ENCODE data around the gene RNF144A.

Gene RNF144A

DNA sequence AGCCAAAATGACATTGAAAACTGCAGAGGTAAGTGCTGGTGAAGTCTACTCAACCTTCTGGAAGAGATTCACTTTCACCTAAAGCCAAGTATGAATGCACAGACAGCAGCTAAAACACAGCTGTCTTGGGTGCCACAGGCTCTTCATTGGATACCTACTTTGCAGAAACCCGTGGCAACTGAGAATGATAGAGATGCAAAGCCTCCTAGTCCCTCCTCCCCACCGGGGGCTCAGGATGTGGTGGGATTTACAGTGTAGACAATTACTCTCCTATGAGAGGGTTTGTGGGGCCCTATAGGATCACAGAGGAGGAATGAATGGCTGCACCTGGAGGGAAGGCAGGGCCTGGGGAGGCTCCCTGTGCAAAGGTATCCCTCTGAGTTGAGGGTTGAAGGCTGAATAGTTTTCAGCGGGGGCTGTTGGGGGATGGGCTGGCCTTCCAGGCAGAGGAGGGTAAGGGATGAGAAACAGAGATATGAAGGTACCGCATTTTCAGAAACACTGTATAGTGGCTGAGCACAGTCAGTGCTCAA, 131.6 kb downstream of the RNF144A start:
- DNase-seq, result no peak

DNA sequence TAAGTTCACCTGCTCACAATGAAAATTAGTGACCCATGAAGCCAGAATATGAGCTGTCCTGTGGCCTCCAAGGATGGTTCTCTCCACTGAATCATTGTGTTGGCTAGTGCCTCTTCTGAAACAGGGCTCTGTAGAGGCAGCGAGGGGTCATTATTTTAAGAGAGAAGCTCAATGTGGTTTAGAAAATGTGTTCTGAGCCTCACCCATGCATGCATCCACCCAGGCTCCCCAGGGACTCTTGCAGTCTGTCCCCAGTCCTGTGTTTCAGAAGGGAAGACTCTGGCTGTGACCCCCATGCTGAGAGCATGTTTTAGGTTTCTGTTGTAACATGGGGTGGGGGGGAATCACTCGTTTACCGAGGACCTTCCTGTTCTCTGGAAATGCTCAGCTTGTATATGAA, 135.2 kb downstream of the RNF144A start:
- no peak for DNase-seq

DNA sequence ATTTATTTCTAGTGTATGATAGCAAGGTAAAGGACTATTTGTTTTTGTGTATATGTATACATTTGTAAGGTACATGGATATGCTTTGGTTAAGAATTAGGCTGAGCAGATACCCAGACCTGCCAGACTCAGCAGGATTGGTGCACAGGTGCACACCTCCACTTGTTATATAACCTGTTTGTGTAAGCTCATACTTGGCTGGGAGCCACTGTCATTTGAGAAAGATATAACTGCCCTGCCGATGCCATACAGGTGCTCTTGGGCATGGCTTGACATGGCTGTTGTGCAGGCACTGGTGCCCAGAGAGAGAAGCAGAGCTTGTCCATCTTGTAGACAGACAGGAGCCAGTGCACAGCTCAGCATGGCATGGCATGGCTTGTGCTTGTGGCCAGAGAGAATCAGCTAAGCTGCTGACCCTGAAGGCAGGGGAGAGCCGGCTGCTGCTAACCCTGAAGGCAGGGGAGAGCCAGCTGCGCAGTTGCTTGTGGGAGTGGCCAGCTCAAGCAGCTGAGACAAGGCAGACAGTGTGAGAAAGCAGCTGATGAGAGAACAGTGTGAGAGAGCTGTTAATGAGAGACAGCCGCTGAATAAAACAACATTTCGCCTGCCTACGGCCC, 136.5 kb downstream of the RNF144A start:
- DNase-seq, result no peak

DNA sequence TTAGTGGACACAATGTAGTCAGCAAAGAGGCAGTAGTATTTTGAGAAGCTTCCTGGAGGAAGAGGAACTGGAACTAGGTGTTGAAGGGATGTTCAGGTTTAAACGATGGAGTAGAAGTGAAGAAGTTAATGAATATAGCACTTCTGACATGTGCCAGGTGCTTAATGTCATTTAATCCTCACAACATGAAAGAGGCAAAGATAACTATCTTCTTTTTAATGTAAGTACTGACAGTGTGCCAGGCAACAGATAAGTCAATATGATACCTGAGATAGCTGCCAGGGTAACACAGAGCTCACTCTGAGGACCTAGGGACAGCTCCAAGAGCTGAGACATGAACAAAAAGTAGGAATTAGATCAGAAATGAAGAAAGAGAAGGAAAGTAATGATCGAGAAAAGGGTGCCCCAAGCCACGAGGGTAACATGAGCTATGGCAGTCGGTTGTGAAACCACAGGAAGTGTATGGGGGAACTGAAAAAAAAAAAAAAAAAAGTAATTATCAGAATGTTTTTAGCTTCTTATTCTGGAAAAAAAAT, 140.7 kb downstream of the RNF144A start:
- DNase-seq, result peak; percentile 13

DNA sequence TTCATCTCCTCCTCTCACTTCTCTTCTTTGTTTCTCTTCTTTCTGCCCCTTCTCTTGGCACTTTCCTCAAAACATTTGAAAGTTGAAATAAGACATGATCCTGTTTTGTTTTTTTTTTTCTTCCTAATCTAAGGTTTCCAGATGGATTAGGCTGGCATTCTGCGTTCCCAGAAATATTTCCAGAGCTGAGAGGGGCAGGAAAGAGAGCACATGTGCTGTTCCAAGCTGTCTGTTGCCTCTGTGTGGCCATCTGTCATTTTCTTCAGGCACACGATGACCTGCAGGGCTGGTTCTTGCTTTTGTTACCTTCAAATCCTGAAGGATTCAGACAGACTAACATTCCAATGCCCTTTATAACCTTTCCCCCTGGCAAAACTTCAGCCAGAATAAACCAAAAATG, 142.9 kb downstream of the RNF144A start:
- DNase-seq, result no peak

DNA sequence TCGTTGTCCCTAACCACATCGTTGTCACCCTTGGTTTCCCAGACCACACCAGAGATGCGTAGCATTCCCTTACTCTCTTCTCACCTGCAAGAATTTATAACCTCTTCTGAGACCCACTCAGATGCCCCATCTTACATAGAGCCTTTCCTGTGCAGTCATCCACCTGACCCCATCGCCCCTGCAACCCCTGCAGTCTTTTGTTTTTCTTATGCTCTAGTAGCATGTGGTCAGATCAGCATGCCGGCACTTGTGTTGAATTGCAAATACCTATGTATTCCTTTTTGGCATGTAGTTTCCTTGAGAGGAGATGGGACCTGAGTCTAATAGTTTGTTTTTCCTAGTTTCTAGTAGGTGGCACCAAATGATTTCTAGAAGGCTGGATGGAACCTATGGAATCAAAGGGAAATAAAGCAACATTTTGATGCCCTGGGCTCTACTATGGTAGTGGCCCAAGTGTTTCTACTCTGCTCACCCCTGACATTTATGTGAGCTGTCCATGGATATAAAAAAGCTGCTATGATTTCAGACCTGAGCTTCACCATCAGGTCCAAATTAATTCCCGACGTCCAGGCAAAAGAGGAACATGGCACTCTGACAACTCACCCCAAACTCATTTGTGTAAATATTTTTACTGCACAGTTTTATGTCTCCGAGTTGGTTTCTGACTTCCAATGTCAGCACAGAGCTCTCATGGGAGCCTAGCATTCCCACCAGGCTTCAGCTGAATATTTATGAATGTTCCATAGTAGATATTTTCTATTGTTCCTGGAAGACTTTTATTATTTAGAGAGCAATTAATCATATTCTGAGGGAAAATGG, 143.6 kb downstream of the RNF144A start:
- DNase-seq, result no peak

DNA sequence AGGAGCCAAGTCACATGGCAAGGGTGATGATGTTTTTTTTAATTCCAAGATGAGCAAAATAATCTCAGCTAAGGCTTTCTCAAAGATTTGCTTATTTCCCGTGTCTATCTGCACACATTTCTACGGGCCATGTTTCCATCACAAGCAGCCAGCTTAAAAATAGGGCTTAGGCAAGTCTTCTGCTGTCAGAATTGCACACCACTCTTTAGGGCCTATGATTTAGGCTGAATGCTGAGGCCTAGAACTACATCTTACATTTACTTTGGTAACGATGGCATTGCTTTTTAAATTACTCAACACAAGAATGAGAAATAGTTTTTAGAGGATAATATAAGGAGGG, 144.2 kb downstream of the RNF144A start:
- no peak for DNase-seq

DNA sequence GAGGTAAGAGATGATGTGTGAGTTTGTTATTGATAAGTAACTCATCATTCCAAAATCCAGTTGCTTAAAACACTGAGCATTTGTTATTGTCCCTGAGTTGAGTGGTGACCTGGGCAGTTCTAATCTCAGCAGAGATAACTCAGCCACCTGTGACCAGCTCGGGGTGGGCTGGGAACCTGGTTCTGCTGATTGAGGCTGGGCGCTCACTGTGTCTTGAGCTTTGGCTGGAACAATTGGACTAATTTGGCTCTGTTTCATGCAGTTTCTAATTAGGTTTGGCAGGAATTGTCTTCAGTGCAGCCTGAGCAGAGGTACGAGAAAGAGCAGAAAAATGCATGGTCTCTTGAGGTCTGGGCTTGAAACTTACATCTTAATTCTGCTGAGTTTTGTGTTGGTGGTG, 144.7 kb downstream of the RNF144A start:
- DNase-seq, result no peak

DNA sequence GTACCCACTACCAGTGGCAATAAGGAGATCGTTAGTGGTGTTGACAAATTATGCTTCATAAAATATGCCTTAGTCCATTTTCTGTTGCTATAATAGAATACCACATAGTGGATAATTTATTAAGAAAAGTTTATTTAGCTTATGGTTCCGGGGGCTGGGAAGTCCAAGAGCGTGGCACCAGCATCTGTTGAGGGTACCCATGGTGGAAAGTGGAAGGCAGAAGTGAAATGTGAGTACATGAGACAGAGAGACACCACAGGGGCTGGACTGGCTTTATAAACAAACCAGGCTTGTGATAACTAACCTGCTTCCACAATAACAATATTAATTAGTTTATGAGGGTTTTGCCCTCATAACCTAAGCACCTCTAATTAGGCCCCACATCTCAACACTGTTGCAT, 146.6 kb downstream of the RNF144A start:
- no peak for DNase-seq

DNA sequence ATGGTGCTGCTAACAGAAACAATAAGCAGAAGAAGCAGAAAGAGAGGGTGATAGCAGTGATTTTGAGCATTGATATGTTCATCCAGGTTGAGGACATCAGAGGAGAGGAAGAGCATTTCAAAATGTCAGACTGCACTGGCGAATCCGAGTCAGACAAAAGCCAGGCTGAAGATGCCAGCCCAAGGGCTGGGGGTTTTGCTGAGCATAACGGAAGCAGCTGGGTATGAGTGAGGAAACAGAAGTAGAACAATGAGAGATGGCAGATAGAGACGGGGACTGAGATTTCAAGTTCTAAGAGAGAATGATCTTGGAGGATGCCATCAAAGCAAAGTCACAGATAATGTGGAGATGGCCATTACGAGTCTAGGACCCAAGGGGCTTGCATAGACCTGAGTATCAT, 151.2 kb downstream of the RNF144A start:
- no peak for DNase-seq

DNA sequence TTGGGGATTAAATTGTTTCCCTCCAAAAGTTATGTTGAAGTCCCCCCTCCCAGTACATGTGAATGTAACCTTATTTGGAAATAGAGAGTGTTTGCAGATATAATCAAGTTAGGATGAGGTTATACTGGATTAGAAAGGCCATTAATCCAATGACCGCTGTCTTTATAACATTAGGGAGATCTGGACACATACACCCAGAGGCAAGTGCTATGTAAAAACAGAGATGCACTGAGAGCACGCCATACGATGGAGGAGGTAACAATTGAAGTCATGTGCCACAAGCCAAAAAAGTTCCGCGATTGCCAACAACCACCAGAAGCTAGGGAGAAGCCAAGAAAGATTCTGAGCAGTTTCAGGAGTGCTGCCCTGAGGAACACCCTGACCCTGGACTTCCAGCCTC, 153.3 kb downstream of the RNF144A start:
- DNase-seq, result no peak

DNA sequence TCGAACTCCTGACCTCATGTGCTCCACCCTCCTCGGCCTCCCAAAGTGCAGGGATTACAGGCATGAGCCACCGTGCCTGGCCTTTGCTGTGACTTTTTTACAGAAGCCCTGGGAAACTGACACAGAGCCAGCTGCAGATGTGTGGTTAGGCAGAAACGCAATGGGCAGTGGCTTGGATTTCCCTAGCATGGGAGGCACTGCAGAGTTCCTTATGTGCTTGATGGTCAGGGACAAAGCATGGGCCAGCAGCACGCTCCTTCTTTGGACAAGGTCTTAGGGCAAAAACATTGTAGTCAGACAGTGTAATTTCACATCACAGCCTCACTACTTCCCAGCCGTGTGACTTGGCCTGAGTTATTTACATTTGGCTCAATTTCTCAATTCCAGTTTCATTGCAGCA, 153.9 kb downstream of the RNF144A start:
- no peak for DNase-seq

DNA sequence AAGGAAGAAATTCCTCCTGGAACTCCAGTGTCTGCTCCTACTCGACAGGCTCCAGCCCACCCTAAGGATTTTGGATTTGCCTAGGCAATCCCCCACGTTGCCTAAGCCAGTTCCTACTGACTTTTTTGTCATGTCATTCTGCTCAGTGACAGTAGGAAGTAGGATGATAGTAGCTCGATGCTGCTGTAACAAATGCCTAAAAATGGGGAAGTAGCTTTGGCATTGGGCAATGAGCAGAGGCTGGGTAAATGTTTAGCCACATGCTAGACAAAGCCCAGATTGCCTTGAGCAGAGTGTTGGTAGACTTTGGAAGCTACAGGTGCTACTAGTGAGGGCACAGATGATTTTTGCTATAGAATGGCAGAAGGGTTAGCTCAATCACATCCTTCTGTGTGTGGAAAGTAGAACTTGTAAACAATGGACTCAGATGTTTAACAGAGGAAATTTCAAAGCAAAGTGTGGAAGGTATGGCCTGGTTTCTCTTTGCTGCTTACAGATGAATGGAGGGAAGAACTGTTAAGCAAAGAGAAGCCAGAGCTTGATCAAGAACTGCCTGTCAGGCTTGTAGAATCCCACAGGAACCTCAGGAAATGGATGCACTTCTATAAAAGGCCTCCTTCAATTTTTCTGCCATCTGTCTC, 154.8 kb downstream of the RNF144A start:
- DNase-seq, result no peak

DNA sequence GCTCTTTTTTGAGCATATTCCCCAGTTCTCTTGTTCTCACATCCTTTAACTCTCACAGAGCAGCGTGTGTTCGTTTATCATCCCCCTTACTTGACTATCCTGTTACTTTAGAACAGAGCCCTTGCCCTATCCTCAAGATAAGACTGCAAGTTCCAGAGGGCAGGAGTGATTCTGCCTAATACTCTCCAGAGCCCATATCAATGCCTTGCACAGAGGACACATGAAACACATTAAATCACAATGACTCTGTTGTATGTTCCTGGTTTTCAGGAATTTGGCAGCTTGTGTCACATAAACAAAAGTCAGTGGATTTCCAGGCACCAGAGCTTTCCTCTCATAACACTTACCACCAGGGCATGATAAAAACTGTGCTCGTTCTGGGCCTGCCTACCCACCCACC, 156.7 kb downstream of the RNF144A start:
- no peak for DNase-seq

DNA sequence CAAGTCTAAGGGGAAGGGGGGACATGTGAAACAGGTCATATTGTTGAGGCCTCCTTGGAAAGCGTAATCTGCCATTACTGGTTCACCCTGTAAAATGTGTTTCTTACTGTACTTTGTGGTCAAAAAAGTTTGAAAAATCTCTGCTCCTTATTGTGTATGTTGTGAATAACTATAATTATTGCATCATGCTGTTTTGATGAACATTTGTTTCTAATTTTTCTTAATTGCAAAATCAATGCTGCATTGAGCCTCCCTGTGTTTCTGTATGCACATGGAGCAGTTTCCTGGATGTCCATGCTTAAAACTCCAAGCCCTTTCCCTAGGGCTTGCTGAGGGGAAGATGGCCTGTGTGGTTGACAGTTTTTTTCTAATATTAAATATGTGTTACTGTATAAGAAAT, 158.6 kb downstream of the RNF144A start:
- DNase-seq, result no peak

DNA sequence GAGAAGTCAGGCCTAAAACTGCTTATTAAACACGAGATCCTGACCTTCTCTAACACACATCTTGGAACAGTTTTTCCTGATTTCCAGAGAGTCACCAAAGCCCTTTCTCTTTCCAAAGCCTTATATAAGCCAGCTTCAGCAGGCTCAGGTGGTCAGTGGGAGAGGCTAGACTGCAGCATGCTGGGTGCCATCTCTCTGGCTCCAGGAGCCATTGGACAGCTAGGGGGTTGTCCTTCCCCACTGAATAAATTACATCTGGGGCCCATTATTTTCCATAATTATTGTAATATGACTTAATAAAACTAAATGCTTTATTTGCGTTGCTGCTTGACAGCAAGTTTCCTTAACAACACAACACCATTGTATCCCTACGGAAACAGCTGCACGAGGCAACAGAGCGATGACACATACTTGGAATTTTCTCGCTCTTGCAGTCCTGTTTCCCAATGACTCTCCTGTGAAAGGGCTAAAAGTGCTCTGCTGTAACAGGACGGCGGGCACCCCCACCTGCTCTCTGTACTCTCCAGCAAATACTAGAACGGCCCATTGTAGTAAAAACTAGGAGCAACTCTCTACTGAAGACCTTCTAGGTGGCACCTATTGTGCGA, 160.6 kb downstream of the RNF144A start:
- no peak for DNase-seq

DNA sequence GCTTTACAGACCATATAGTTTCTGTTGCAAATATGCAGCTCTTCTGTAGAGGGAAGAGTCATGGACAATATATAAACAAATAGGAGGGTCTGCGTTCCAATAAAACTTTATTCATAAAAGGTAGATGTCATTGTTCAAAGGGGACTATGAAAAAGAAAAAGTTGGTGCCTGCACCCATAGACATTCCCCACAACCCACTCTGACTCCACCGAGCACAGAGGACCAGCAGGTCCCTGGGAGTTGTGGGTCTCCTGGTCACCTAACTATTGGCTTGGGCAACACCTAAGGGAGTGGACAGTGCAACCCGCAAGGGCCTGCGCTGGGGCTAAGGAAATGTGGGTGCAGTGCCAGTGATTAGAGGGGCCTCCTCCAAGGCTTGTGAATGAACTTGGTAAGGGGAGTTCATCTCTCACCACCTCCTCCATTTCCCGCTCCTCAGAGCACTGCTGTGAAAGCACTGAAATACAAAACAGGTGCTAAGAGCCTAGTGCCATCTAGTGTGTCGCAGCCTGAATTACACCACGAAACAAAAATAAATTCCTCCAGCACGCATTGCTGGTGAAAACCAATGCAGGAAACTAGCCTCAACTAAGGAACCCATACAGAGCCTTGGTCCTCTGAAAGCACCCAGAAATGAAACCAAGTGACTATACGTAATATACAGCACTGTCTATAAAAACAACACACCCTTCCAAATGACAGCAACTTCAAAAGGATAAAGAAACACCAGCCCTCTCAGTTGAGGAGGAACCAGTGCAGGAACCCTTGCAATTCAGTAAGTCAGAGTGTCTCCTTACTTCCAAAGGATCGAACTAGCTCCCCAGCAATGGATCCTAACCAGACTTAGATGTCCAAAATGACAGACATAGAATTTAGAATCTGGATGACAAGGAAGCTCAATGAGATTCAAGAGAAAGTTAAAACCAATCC, 166.6 kb downstream of the RNF144A start:
- DNase-seq, result peak; percentile 41

DNA sequence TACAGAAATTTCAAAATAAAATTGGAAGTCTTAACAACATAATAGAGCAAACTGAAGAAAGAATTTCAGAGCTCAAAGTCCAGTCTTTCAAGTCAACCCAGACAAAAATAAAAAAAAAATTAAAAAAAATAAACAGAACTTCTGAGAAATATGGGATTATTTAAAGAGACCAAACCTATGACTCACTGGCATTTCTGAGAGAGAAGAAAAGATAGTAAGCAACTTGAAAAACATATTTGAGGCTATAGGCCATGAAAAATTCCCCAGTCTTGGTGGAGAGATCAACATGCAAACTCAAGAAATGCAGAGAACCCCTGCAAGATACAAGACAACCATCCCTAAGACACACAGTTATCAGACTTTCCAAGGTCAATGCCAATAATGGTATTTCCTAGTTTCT, 167.4 kb downstream of the RNF144A start:
- no peak for DNase-seq

DNA sequence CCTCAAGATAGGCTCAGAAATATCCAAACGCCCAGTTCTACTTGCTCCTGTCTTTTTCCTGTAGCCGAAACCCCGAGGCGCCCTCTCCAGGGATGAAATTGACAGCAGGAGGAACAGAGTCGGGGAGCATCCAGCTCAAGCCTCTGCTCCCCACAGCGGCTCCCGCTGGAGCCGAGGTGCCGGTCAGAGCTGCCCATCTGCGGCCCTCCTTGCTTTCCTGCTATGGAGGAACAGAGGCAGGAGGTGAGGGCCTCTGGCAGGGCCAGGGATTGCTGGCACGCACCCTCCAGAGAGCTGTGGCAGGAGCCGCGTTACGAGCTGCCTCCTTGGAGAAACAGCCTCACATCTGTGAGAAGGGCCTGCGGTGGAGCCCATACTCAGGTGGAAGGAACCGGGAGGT, 172.1 kb downstream of the RNF144A start:
- no peak for DNase-seq

DNA sequence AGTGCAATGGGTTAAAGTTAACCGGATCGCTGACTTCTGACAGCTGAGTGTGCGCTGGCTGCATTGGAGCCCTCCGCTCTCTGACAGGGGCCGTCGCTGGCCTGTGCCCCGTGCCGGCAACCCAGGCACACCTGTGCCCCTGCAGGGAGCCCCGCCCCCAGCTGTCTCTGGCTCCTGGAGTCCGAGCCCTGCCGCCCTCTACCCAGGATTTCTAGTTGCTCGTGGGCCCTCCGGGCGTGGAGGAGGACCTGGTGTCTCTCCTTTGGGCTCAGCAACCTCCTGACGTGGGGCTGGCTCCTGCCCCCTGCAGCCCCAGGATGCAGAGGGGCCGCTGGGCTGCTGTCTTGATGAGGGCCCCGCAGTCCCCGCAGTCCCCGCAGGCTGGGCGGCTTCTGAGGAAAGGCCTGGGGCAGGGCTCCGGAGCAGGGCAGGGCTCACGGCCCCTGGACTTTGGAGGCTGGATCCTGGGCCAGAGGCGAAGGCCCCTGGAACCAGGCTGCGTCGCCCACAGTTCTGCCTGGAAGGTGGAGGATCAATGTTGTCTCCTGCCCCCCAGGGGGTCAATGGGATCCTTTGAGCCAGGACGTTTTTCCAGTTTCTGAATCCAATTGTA, 172.8 kb downstream of the RNF144A start:
- no peak for DNase-seq

DNA sequence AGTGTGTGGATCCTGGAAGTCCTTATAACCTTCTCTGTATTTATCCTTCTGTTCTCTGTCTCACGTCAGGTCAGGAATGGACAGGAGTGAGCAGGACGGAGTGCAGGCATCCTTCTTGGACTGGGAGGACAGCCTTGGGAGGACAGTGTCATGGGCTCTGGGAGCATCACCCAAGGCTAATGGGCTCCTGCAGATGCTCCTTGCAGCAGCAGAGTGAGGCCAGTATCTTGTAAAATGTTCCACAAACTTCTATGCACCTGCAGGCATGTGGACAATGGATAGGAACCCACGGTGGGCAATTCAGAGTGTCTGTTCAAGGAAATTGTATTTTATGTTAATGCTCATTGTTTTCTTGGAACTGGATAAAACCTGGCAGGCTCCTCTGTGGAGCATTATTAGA, 176.2 kb downstream of the RNF144A start:
- no peak for DNase-seq

Data from activated CD4-positive, alpha-beta T cell treated with anti-CD3 and anti-CD28 coated beads, Interleukin-2, Interleukin-6, amounts not matched to agents 100 ng/mL and 50 ng/mL, durations not matched to agents 16 hours and 8 hours (primary cell).